Measurements from ENCODE around the gene VPREB3. TPM values are rescaled to one million over a fixed set of nuclear protein-coding genes. Genes with fewer than 3 reads are reported as not detected.

VPREB3 gene
- total and polyA plus RNA-seq, 7 donors: 0.61 to 3.2 (median 0.85) TPM

- H3K27ac ChIP-seq: no peak overlapping the region
- TF ChIP-seq CTCF (IDR thresholded peaks at IDR 0.05): no peak
- 83 to 92% (median 83%) methylated on average over 15 of the region's 15 CpGs for WGBS, 3 donors
Observed at GRCh38 chr22:23783265-23784150, 29.3 kb upstream of the VPREB3 start.

GRCh38 chr22:23782703-23783102 is 28.5 kb upstream of the VPREB3 start:
- WGBS, 3 donors: 92 to 100% (median 100%) methylated on average over 1 of the region's 1 CpG
- Histone ChIP-seq H3K4me3 (no peak overlapping the region), H3K27me3 (ENCODE audit: insufficient read depth in 3 of 3, low read length in 2 of 3) (no peaks in the 10 kb centered on the region), H3K36me3 (ENCODE audit: insufficient read depth in 1 of 2, low read depth in 1 of 2) (no peaks in the 10 kb centered on the region), H3K27ac (no peak overlapping the region), H3K9me3 (no peaks in the 10 kb centered on the region), H3K4me1 (peaks cover 11% of the 10 kb centered on the region)
- ATAC-seq (no peak), DNase-seq (no peak)
- TF ChIP-seq CTCF (IDR thresholded peaks at IDR 0.05): no peak
- intact Hi-C loops (cut with DNase I): no loop called here

More at GRCh38 chr22:23783265-23784150, 29.3 kb upstream of the VPREB3 start:
- H3K36me3 ChIP-seq (ENCODE audit: insufficient read depth in 1 of 2, low read depth in 1 of 2): no peaks in the 10 kb centered on the region
- DNase-seq (no peak), ATAC-seq (no peak)
- no peaks in the 10 kb centered on the region for H3K27me3 ChIP-seq (ENCODE audit: insufficient read depth in 3 of 3, low read length in 2 of 3)
- peaks cover 19% of the 10 kb centered on the region for H3K4me1 ChIP-seq
- intact Hi-C loops (cut with DNase I): no loop called here
- no peak overlapping the region for H3K4me3 ChIP-seq
- no peaks in the 10 kb centered on the region for H3K9me3 ChIP-seq

- H3K4me1 ChIP-seq: peaks cover 11% of the 10 kb centered on the region
- ATAC-seq: no peak
- DNase-seq: no peak
Observed at GRCh38 chr22:23782252-23782651, 28.0 kb upstream of the VPREB3 start.

GRCh38 chr22:23781511-23782183 is 27.4 kb upstream of the VPREB3 start:
- DNase-seq (peak; percentile 66 to 85), ATAC-seq (peak in 2 of 4 donors; percentile 35 to 41)
- intact Hi-C loops (cut with DNase I): no loop called here
- Histone ChIP-seq H3K4me1 (peaks cover 11% of the 10 kb centered on the region), H3K9me3 (no peaks in the 10 kb centered on the region), H3K27me3 (ENCODE audit: insufficient read depth in 3 of 3, low read length in 2 of 3) (no peaks in the 10 kb centered on the region), H3K4me3 (no peak overlapping the region), H3K27ac (no peak overlapping the region), H3K36me3 (ENCODE audit: insufficient read depth in 1 of 2, low read depth in 1 of 2) (no peaks in the 10 kb centered on the region)
- no peak for TF ChIP-seq CTCF (IDR thresholded peaks at IDR 0.05)
- 65 to 74% (median 67%) methylated on average over 14 of the region's 14 CpGs for WGBS, 3 donors

More at GRCh38 chr22:23782252-23782651, 28.0 kb upstream of the VPREB3 start:
- Histone ChIP-seq H3K4me3 (no peak overlapping the region), H3K27ac (no peak overlapping the region), H3K36me3 (ENCODE audit: insufficient read depth in 1 of 2, low read depth in 1 of 2) (no peaks in the 10 kb centered on the region), H3K9me3 (no peaks in the 10 kb centered on the region), H3K27me3 (ENCODE audit: insufficient read depth in 3 of 3, low read length in 2 of 3) (no peaks in the 10 kb centered on the region)
- intact Hi-C loops (cut with DNase I): no loop called here
- no peak for TF ChIP-seq CTCF (IDR thresholded peaks at IDR 0.05)
- 90 to 93% (median 91%) methylated on average over 16 of the region's 16 CpGs for WGBS, 3 donors

All from psoas muscle (tissue), 8 donors.